Measurements from ENCODE around the gene CTCFL.

- TF ChIP-seq CTCF (IDR thresholded peaks at IDR 0.05), result peak in 1 of 3 experiments; percentile 11
- TF ChIP-seq POLR2A (IDR thresholded peaks at IDR 0.05), result no peak
These were observed 26.2 kb downstream of the CTCFL start for GRCh38 chr20:57498425-57499400.
